Forelimb muscle (tissue), 1 donor: ENCODE measurements around the gene CCDC134. TPM values are rescaled to one million over a fixed set of nuclear protein-coding genes. Genes with fewer than 3 reads are reported as not detected.

ENCODE experiments used
- DNase-seq: peaks from one replicate; pipeline ENCODE4 v3.0.0-alpha.2; 2013; ENCODE audit warnings: low read depth
- polyA plus RNA-seq: library from polyadenylated mRNA; unstranded; fragments of 120-200 nt; gene quantifications from one replicate; pipeline ENCODE4 v1.2.1, GENCODE V29; 2013; ENCODE audit not compliant: insufficient read length

Gene CCDC134
- polyA plus RNA-seq, 1 donor: 9.4 TPM

- DNase-seq: no peak
Observed at GRCh38 chr22:41787331-41787730, 13.1 kb upstream of the CCDC134 start.

- no peak for DNase-seq
Observed at GRCh38 chr22:41793871-41794270, 6.6 kb upstream of the CCDC134 start.

DNA sequence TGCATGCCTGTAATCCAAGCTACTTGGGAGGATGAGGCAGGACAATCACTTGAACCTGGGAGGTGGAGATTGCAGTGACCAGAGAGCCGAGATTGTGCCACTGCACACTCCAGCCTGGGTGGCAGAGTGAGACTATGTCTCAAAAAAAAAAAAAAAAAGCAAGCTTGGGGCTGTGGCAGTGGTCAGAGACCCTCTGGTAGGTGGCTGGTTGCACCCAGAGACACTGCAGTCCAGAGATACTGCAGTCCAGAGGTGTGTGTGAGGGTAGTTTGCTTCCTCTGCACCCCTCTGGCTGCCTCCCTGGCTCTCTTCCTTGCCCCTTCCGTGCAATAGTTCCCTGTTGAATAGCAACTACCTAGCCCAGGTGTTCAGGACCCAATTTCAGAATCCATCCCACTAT lies 1.7 kb upstream of the CCDC134 start:
- DNase-seq: no peak

- DNase-seq: no peak
Observed at GRCh38 chr22:41799486-41800347, 762 bp upstream of the CCDC134 start.

DNA sequence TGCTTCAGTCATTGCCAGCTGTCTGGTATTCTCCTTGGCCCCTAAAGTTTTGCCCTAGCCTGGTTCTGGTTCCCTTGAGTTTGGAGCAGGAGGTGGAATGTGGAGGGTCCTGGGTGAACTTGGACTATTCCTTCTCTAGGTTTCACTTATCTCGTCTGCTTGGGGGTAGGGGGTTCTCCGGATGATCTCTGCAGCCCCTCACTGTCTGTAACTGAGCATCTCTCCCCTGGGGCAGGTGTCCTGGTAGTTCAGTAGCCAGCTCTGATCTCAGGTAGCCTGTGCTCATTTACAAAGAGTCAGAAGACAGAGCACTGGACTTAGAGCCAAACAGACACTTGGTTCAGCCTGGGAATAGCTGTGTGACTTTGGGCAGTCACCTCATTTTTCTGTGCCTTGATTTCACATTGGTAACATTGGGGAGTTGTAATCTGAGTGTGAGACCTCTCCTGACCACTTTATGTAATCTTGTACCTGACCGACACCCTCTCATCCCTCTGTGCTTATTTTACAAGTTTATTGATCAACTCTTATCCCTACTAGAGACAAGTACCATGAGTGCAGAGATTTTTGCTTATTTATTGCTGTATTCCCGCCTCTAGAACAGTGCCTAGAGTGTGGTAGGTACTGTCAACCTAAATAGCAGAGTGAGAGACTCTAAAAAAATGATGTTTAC lies 804 bp downstream of the CCDC134 start:
- no peak for DNase-seq

GRCh38 chr22:41801886-41802285 lies 1.4 kb downstream of the CCDC134 start:
- DNase-seq: no peak

GRCh38 chr22:41805639-41806038 lies 5.2 kb downstream of the CCDC134 start:
- DNase-seq: no peak

DNA sequence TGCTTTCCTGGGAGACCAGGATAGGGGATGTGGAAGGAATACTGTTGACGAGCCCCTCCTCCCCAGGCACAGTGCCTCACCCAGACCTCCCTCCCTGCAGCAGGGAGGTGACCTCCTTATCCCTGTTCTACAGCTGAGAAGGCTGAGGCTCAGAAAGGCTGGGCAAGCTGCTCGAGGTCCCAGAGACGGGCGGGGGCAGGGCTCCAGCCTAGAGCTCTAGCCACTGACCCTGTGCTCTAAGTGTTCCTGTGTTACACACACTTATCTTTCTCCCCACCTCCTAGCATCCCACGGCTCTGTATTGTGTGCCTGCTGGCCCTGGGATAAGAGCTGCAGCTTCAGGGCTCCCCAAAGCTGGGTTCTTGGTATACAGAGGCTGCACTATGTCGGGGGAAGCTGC lies 7.9 kb downstream of the CCDC134 start:
- DNase-seq: no peak

DNA sequence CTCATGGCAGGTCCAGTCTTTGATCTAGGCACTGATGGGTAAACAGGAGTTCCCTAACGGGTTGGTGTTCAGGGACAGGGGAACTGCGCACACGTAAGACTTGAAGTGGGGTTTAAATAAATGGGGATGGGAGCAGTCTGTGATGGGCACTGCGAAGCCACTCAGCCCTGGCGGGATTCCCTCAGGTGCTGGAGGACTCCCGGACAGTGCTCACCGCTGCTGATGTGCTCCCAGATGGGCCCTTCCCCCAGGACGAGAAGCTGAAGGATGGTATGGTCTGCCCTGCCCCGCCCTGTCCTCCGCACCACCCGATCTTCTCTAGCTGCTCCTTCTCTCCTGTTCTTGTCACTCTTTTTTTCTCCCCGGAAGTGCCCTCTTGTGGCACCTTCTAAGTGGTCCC lies 9.5 kb downstream of the CCDC134 start:
- no peak for DNase-seq

DNA sequence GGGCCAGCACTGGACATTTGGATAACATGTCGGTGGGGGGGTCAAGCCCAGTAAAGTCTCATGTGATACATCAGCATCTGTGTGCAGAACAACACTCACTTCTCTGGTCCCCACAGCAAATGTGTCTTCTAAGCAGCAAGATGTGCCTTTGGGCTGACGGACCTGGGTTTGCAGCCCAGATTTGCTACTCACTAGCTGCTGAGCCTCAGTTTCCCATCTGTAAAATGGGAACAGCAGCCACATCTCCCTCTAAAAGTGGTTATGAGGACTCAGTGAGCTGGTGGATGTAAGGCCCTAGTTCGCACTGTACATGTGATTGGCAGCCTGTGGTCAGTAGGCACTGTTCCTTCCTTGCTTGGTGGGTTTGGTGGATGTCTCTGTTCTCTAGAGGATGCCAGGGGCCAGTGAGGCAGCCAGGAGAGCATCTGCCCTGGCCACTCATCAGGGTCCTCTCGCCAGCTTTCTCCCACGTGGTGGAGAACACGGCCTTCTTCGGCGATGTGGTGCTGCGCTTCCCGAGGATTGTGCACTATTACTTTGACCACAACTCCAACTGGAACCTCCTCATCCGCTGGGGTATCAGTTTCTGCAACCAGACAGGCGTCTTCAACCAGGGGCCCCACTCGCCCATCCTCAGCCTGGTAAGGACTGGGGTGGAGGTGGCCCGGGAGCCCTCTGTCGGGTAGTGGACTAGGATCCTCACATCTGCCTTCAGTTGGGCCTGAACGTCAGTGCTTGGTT lies 12.5 kb downstream of the CCDC134 start:
- no peak for DNase-seq

GRCh38 chr22:41813726-41814410 lies 13.4 kb downstream of the CCDC134 start:
- DNase-seq: no peak

DNA sequence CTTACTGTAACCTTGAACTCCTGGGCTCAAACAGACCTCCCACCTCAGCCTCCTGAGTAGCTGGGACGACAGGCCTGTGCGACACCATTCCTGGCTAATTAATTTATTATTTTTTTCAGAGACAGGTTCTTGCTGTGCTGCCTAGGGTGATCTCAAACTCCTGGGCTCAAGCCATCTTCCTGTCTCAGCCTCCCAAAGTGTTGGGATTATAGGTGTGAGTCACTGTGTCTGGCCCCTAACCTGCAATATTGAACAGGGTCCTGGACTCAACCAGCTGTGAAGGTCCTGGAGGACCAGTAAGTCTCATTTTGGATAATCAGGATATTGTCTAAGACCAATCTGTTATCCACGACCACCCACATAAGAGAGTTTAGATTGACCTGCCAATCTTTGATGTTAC lies 15.2 kb downstream of the CCDC134 start:
- DNase-seq: no peak

- no peak for DNase-seq
Observed at GRCh38 chr22:41816241-41816640, 15.8 kb downstream of the CCDC134 start.

- DNase-seq: no peak
Observed at GRCh38 chr22:41816871-41817270, 16.4 kb downstream of the CCDC134 start.

- DNase-seq: no peak
Observed at GRCh38 chr22:41818011-41818410, 17.5 kb downstream of the CCDC134 start.

DNA sequence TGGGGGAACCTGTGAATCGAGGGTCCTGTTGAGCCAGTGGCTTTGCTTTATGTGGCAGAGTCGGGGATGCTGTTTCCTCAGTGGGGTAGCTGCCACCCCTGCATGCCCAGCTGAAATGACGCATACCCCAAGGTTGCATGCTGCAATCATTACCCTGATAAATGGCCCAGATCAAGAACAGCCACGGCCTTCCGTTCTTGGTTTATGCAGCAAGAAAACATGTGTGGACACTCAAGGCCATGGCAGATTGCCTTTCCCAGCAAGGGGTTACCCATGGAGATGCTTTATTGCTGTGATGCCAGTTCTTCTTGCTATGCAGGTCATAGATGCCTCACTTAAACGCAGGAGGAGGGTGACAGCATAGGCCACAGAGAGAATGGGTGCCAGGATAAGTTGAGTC lies 18.1 kb downstream of the CCDC134 start:
- no peak for DNase-seq

DNA sequence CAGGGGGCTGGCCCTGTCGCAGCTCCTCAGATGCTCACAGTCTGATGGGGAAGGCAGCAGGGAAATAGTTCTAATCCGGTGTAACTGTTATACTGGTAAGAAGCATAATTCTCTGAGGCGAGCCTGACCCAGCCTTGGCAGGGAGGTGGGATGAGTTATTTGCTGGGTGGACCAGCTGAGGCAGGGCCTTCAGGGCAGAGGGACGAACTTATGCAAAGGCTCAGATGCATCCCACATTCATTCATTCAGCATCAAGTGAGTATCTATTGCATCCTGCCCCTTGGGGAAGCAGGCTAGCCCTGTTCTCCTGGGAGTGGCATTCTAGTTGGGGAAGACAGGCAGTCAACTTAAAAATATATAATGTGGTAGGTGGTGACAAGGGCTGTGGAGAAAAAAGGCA lies 18.8 kb downstream of the CCDC134 start:
- no peak for DNase-seq

DNA sequence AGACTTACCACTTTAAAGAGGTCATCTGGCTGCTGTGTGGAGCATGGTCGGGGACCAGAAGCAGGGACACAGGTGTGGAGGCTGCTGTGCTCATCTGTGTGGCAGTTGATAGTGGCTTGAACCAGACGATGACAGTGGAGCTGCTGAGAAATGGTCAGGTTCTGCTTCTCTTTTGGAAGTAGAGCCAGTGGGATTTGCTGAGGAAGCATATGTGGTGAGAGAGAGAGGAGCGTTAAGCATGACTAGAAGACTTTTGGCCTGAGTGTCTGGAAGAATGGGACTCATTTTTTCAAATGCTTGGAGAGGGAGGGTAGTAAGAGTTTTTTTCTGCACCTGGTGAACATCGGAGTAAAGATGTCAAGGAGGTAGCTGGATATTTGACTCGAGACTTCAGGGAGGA lies 20.0 kb downstream of the CCDC134 start:
- DNase-seq: no peak

GRCh38 chr22:41821471-41822316 lies 21.2 kb downstream of the CCDC134 start:
- no peak for DNase-seq

GRCh38 chr22:41822317-41823057 lies 22.0 kb downstream of the CCDC134 start:
- no peak for DNase-seq
